ENCODE data around the gene MMP13. TPM values are rescaled to one million over a fixed set of nuclear protein-coding genes. Genes with fewer than 3 reads are reported as not detected.

Gene MMP13
- total RNA-seq, 4 donors from 2014 or later: 0.38 to 0.44 TPM; not detected in 2

- TF ChIP-seq, protein P1, sequence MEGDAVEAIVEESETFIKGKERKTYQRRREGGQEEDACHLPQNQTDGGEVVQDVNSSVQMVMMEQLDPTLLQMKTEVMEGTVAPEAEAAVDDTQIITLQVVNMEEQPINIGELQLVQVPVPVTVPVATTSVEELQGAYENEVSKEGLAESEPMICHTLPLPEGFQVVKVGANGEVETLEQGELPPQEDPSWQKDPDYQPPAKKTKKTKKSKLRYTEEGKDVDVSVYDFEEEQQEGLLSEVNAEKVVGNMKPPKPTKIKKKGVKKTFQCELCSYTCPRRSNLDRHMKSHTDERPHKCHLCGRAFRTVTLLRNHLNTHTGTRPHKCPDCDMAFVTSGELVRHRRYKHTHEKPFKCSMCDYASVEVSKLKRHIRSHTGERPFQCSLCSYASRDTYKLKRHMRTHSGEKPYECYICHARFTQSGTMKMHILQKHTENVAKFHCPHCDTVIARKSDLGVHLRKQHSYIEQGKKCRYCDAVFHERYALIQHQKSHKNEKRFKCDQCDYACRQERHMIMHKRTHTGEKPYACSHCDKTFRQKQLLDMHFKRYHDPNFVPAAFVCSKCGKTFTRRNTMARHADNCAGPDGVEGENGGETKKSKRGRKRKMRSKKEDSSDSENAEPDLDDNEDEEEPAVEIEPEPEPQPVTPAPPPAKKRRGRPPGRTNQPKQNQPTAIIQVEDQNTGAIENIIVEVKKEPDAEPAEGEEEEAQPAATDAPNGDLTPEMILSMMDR (IDR thresholded peaks at IDR 0.05; ENCODE audit: low read depth): no peak
Measured at GRCh38 chr11:102914238-102915043, 41.1 kb downstream of the MMP13 start.

- TF ChIP-seq, protein P1 (IDR thresholded peaks at IDR 0.05; ENCODE audit: low read depth): no peak
Measured at GRCh38 chr11:102912482-102912830, 43.1 kb downstream of the MMP13 start.

DNA sequence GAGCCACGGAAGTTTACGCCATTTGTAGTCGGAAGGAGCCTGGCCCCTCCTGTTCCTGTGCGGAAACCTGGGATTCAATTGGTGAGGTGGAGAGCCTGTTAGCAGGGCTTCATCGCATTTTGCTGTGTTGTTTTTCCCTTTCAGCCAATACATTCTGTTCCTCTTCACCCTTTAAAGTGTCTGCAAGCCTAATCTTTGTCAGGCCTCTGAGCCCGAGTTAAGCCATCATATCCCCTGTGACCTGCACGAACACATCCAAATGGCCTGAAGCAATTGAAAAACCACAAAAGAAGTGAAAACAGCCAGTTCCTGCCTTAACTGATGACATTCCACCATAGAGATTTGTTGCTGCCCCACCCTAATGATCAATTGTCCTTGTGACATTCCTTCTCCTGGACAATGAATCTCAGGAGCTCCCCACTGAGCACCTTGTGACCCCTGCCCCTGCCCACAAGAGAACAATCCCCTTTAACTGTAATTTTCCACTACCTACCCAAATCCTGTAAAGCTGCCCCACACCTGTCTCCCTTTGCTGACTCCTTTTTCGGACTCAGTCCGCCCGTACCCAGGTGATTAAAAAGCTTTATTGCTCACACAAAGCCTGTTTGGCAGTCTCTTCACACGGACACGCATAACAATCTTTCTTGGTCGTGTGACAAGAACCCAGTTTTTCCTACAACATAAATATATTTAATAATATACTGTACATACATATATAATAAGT is 43.6 kb downstream of the MMP13 start:
- TF ChIP-seq, protein P1 (IDR thresholded peaks at IDR 0.05; ENCODE audit: low read depth): no peak

GRCh38 chr11:102900346-102900745 is 55.2 kb downstream of the MMP13 start:
- TF ChIP-seq, protein P1 (IDR thresholded peaks at IDR 0.05; ENCODE audit: low read depth): no peak

Small RNA genes lying within 50 kb of the gene (small RNA-seq; reads per million reads assigned to genes)
- gene RNU7-159P: not detected

Other genes starting within 250 kb of the MMP13 start
- gene MMP27, start 250.0 kb downstream of the MMP13 start, total RNA-seq: 1 to 10 TPM in 1 of 4 donors, under 1 TPM in 1, not detected in 2; 0.68 to 2.6 TPM
- 10 to 100 TPM in 1 of 4 donors, 1 to 10 TPM in 1, under 1 TPM in 2; 0.19 to 11.7 (median 2.1) TPM for gene MMP8, start 230.8 kb downstream of the MMP13 start, total RNA-seq
- gene MMP10, start 175.1 kb downstream of the MMP13 start, total RNA-seq: not detected
- gene MMP1, start 157.6 kb downstream of the MMP13 start, total RNA-seq: not detected
- gene MMP3, start 112.1 kb downstream of the MMP13 start, total RNA-seq: 100 to 1,000 TPM in 2 of 4 donors, 1 to 10 TPM in 2; 5.4 to 672 (median 67.4) TPM
- 10 to 100 TPM in 1 of 4 donors, not detected in 3; 17.0 TPM for gene MMP12, start 80.8 kb downstream of the MMP13 start, total RNA-seq
- 10 to 100 TPM; 23.8 to 47.8 (median 37.2) TPM for gene DCUN1D5, start 136.4 kb upstream of the MMP13 start, total RNA-seq
- 10 to 100 TPM; 24.0 to 46.0 (median 34.9) TPM for gene DYNC2H1, start 153.7 kb upstream of the MMP13 start, total RNA-seq